CD4-positive, alpha-beta memory T cell (primary cell): ENCODE data around the gene SIRT3. TPM values are rescaled to one million over a fixed set of nuclear protein-coding genes. Genes with fewer than 3 reads are reported as not detected.

Experiments used
- CTCF ChIA-PET: fragments of 350-600 bp; sonication (Branson Sonifier 250); formaldehyde crosslinking; loops from one replicate; lab custom pipeline; 2021; ENCODE audit warnings: inconsistent platforms; ENCODE audit not compliant: partially characterized antibody; lab: Charles Lee
- POLR2A ChIA-PET: fragments of 350-600 bp; sonication (Branson Sonifier 250); formaldehyde crosslinking; loops from one replicate; lab custom pipeline; 2021; ENCODE audit not compliant: partially characterized antibody; lab: Charles Lee
- DNase-seq, 5 donors: peaks; one replicate each; pipeline versions ENCODE4 v3.0.0 to v3.0.0-alpha.2; 2020 to 2022; ENCODE audit warnings: mixed read lengths in 1 of 5
- H3K27ac ChIP-seq: one replicate; pipeline ENCODE4 v1.7.0; 2013; ENCODE audit warnings: low read depth, low read length
- H3K27me3 ChIP-seq: 2 replicates; pipeline ENCODE4 v1.7.0; 2013; ENCODE audit warnings: mild to moderate bottlenecking, low read length, moderate library complexity; ENCODE audit not compliant: insufficient read depth
- H3K36me3 ChIP-seq: 2 replicates; pipeline ENCODE4 v1.7.0; 2013; ENCODE audit warnings: mild to moderate bottlenecking, low read length, moderate library complexity; ENCODE audit not compliant: insufficient read depth
- H3K4me1 ChIP-seq: 2 replicates; pipeline ENCODE4 v1.7.0; 2013; ENCODE audit warnings: mild to moderate bottlenecking, low read length, moderate library complexity; ENCODE audit not compliant: insufficient read depth
- H3K4me3 ChIP-seq, 2 donors: one replicate each; pipeline ENCODE4 v1.7.0; 2013; ENCODE audit warnings: low read length in 2 of 2, mild to moderate bottlenecking in 1 of 2
- H3K9me3 ChIP-seq, 2 donors: one replicate each; pipeline ENCODE4 v1.7.0; 2013; ENCODE audit warnings: low read length in 2 of 2, control low read depth in 1 of 2; ENCODE audit not compliant: control insufficient read depth in 1 of 2
- H3K27ac Mint-ChIP-seq, 7 donors: one replicate each; pipeline ENCODE4 v1.8.0; 2020 to 2021; ENCODE audit warnings: mixed read lengths in 7 of 7, mild to moderate bottlenecking in 6 of 7, inconsistent platforms in 3 of 7, moderate library complexity in 3 of 7
- H3K27me3 Mint-ChIP-seq, 2 donors: one replicate each; pipeline ENCODE4 v1.8.0; 2020 to 2021; ENCODE audit warnings: mixed read lengths in 2 of 2
- H3K36me3 Mint-ChIP-seq, 2 donors: one replicate each; pipeline ENCODE4 v1.8.0; 2020 to 2021; ENCODE audit warnings: mixed read lengths in 2 of 2, inconsistent platforms in 1 of 2, mild to moderate bottlenecking in 1 of 2
- H3K4me1 Mint-ChIP-seq, 4 donors: one replicate each; pipeline ENCODE4 v1.8.0; 2020 to 2021; ENCODE audit warnings: mixed read lengths in 4 of 4, mild to moderate bottlenecking in 1 of 4
- H3K4me3 Mint-ChIP-seq, 8 donors: one replicate each; pipeline ENCODE4 v1.8.0; 2020 to 2021; ENCODE audit warnings: mixed read lengths in 8 of 8, mild to moderate bottlenecking in 7 of 8, moderate library complexity in 6 of 8, inconsistent platforms in 3 of 8
- H3K9me3 Mint-ChIP-seq, 8 donors: one replicate each; pipeline ENCODE4 v1.8.0; 2020 to 2021; ENCODE audit warnings: mixed read lengths in 8 of 8, mild to moderate bottlenecking in 5 of 8, inconsistent platforms in 3 of 8, moderate library complexity in 1 of 8
- intact Hi-C: fragments of 100-400 bp; cut with micrococcal nuclease; formaldehyde crosslinking; loops from one replicate; pipeline ENCODE4 v1.15.1; 2023
- polyA plus RNA-seq, 2 donors: library from polyadenylated mRNA; unstranded; fragments of 300-500 nt; fragmentation: Illumina TruSeq; gene quantifications; one replicate each; pipeline ENCODE4 v1.2.3, GENCODE V29; 2021
- total RNA-seq, 2 experiments: library from RNA; stranded (reverse); gene quantifications; one replicate each; pipeline ENCODE4 v1.2.3, GENCODE V29; 2021

SIRT3 gene
- total and polyA plus RNA-seq, 4 experiments from 2014 or later = 11.2 to 30.7 (median 19.0) TPM

DNA sequence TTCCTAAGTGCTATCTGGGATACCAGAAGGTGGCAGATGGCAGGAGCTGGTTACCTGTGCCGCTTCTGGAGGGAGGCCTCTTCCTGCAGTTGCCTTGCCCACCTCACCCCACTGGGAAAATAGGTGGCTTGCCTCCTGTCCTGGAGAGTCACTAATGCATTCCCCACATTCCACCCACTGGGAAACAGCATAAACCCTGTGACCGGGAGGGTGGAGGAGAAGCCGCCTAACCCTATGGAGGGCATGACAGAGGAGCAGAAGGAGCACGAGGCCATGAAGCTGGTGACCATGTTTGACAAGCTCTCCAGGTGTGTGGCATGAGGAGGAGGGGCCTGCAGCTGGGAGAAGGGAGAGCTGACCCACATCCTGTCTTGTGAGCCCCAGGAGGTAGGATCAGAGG lies 23.0 kb downstream of the SIRT3 start:
- CTCF ChIA-PET = interaction anchor here (1.2 kb wide), 1 partner anchor 24 kb away, joined by 3 read pairs; the partner anchor contains the start of gene PSMD13

DNA sequence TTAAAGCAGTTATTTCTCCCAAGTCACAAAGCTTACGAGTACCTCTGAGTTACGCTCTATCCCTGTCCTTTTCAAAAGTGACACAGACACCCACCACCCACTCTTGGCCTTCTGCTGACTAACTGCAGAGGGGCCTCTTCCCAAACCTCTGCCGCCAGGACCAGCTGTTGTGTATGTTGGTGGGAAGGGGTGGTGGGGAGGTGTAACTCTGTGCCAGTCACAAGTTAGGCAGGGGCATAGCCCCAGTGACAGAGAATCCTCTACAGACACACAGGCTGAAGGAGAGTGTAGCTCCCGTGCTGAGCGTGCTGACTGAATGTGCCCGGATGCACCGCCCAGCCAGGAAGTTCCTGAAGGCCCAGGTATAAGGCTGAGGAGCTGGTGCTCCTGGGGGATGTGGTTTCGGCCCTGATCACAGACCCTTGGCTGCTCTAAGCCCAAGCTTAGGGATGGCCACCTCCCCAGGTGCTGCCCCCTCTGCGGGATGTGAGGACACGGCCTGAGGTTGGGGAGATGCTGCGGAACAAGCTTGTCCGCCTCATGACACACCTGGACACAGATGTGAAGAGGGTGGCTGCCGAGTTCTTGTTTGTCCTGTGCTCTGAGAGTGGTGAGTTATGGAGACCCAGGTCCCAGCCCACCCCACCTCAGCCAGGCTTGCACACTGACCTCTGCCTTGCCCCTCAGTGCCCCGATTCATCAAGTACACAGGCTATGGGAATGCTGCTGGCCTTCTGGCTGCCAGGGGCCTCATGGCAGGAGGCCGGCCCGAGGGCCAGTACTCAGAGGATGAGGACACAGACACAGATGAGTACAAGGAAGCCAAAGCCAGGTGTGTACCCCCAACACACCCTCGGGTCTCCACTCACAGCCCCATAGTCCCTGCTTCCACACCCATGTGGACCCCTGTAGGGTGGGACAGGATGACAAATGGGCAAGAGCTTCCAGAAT lies 23.7 kb downstream of the SIRT3 start:
- H3K27ac Mint-ChIP-seq = peak overlapping the region in 3 of 7 donors; percentile 48 to 77 (median 51)
- H3K36me3 Mint-ChIP-seq = peaks cover 26 to 74% of the 10 kb centered on the region in 2 donors
- Histone ChIP-seq H3K27ac (no peak overlapping the region), H3K36me3 (peaks cover 55% of the 10 kb centered on the region), H3K27me3 (no peaks in the 10 kb centered on the region), H3K4me3 (no peak overlapping the region), H3K9me3 (no peaks in the 10 kb centered on the region), H3K4me1 (peaks cover 19% of the 10 kb centered on the region)
- H3K4me1 Mint-ChIP-seq = peaks cover 2 to 32% (median 18%) of the 10 kb centered on the region in 4 donors
- POLR2A ChIA-PET = interaction anchor here (0.7 to 1.7 kb wide), 6 partner anchors 10 to 204 kb away, joined by 3 to 7 read pairs (median 4); partner anchors contain the start of gene PSMD13
- intact Hi-C loops = no loop called here
- no peak for DNase-seq
- CTCF ChIA-PET = interaction anchor here (0.6 to 1.2 kb wide), 2 partner anchors 25 to 235 kb away, joined by 3 read pairs; partner anchors contain the start of gene PSMD13
- no peak overlapping the region for H3K4me3 Mint-ChIP-seq
- H3K9me3 Mint-ChIP-seq = peaks cover 0 to 3% (median 0%) of the 10 kb centered on the region in 8 donors
- H3K27me3 Mint-ChIP-seq = no peaks in the 10 kb centered on the region

More for the DNA sequence above, 23.0 kb downstream of the SIRT3 start:
- no peak overlapping the region for H3K4me3 ChIP-seq
- H3K27ac Mint-ChIP-seq = peak overlapping the region in 3 of 7 donors; percentile 41 to 85 (median 53)
- H3K36me3 ChIP-seq = peaks cover 55% of the 10 kb centered on the region
- peaks cover 0 to 2% (median 0%) of the 10 kb centered on the region in 8 donors for H3K9me3 Mint-ChIP-seq
- POLR2A ChIA-PET = interaction anchor here (1.3 to 1.7 kb wide), 3 partner anchors 24 to 203 kb away, joined by 3 to 4 read pairs (median 4); partner anchors contain the start of gene PSMD13
- no peaks in the 10 kb centered on the region for H3K9me3 ChIP-seq
- no peaks in the 10 kb centered on the region for H3K27me3 ChIP-seq
- peaks cover 26 to 74% of the 10 kb centered on the region in 2 donors for H3K36me3 Mint-ChIP-seq
- intact Hi-C loops = no loop called here
- H3K27ac ChIP-seq = no peak overlapping the region
- DNase-seq = no peak
- no peaks in the 10 kb centered on the region for H3K27me3 Mint-ChIP-seq
- peaks cover 2 to 29% (median 15%) of the 10 kb centered on the region in 4 donors for H3K4me1 Mint-ChIP-seq
- peak overlapping the region in 1 of 8 donors; percentile 43 for H3K4me3 Mint-ChIP-seq
- H3K4me1 ChIP-seq = peaks cover 19% of the 10 kb centered on the region

DNA sequence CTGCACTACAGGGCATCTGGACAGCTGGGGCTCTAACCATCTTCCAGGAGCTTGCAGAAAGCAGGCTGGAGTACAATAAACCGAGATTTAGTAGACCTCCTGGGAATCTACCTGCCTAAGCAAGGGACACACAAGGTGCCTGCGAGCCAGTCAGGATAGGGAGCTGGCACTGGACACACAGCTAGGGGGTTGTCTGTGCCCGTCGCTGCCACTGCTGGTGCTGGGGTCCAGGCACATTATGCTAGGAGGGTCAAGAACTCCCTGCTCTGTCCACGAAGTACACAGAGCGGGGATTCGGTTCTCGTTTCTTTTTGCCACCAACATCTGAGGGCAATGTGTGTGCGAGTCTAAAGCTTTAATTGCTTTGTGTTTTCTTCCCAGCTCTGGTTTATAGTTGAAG lies 24.4 kb downstream of the SIRT3 start:
- Histone ChIP-seq H3K4me1 (peaks cover 19% of the 10 kb centered on the region), H3K27ac (no peak overlapping the region), H3K36me3 (peaks cover 55% of the 10 kb centered on the region), H3K4me3 (no peak overlapping the region), H3K9me3 (no peaks in the 10 kb centered on the region), H3K27me3 (no peaks in the 10 kb centered on the region)
- H3K27me3 Mint-ChIP-seq = no peaks in the 10 kb centered on the region
- peaks cover 0 to 3% (median 0%) of the 10 kb centered on the region in 8 donors for H3K9me3 Mint-ChIP-seq
- no peak for DNase-seq
- intact Hi-C loops = no loop called here
- peak overlapping the region in 4 of 7 donors; percentile 51 to 79 (median 76) for H3K27ac Mint-ChIP-seq
- POLR2A ChIA-PET = interaction anchor here (0.7 to 1.7 kb wide), 4 partner anchors 11 to 75 kb away, joined by 3 to 7 read pairs (median 4); no protein-coding TSS in a partner anchor
- peak overlapping the region in 2 of 8 donors; percentile 26 to 62 for H3K4me3 Mint-ChIP-seq
- CTCF ChIA-PET = no interaction called here
- peaks cover 2 to 37% (median 20%) of the 10 kb centered on the region in 4 donors for H3K4me1 Mint-ChIP-seq
- H3K36me3 Mint-ChIP-seq = peaks cover 26 to 79% of the 10 kb centered on the region in 2 donors

DNA sequence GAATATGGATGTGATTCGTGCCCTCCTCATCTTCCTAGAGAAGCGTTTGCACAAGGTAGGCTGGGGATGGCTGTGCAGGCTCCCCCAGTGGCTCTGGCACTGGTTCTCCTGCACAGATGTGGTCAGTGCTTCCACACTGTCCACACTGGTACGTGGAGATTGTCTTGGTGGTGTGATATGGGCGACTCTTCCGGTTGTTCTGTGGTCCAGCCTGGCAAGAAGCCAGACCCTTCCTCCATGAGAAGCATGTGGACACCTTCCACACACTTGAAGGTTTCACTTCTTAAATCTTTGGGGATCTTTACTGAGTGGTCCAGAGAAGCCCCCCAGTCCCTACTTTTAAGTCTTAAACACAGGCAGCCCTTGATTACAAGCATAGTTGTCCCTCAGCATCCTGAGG lies 24.8 kb downstream of the SIRT3 start:
- H3K9me3 ChIP-seq = no peaks in the 10 kb centered on the region
- H3K36me3 Mint-ChIP-seq = peaks cover 26 to 82% of the 10 kb centered on the region in 2 donors
- no peaks in the 10 kb centered on the region for H3K27me3 Mint-ChIP-seq
- CTCF ChIA-PET = no interaction called here
- H3K4me3 Mint-ChIP-seq = peak overlapping the region in 6 of 8 donors; percentile 5 to 62 (median 30)
- peaks cover 3 to 41% (median 21%) of the 10 kb centered on the region in 4 donors for H3K4me1 Mint-ChIP-seq
- intact Hi-C loops = no loop called here
- H3K27me3 ChIP-seq = no peaks in the 10 kb centered on the region
- no peak for DNase-seq
- peaks cover 23% of the 10 kb centered on the region for H3K4me1 ChIP-seq
- H3K9me3 Mint-ChIP-seq = peaks cover 0 to 3% (median 0%) of the 10 kb centered on the region in 8 donors
- H3K4me3 ChIP-seq = no peak overlapping the region
- no peak overlapping the region for H3K27ac ChIP-seq
- H3K27ac Mint-ChIP-seq = peak overlapping the region in 5 of 7 donors; percentile 37 to 79 (median 76)
- peaks cover 55% of the 10 kb centered on the region for H3K36me3 ChIP-seq
- POLR2A ChIA-PET = interaction anchor here (1.4 to 1.7 kb wide), 3 partner anchors 11 to 76 kb away, joined by 4 to 7 read pairs (median 5); no protein-coding TSS in a partner anchor

DNA sequence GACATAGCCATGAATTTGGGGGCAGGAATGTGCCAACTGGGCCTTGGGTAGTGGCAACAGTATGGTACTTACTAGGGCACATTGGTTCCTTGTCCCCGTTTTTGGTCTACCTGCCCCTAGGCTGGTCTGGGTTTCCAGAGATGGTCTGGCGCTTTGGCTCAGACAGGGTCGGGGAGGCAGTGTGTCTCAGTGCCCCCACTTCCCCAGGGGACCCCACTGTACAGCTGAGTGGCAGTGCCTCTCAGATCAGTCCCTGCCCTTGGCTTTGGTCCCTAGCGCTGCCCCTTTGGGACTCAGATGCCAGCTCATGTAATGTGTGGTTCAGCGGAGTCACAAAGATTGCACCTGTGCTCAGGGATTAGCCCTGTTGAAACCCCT lies 25.4 kb downstream of the SIRT3 start:
- Mint-ChIP-seq H3K36me3 (peaks cover 26 to 82% of the 10 kb centered on the region in 2 donors), H3K4me3 (peak overlapping the region in 2 of 8 donors; percentile 49 to 62), H3K27ac (peak overlapping the region in 3 of 7 donors; percentile 17 to 77 (median 22)), H3K9me3 (peaks cover 0 to 3% (median 0%) of the 10 kb centered on the region in 8 donors), H3K4me1 (peaks cover 8 to 46% (median 24%) of the 10 kb centered on the region in 4 donors), H3K27me3 (no peaks in the 10 kb centered on the region)
- Histone ChIP-seq H3K9me3 (no peaks in the 10 kb centered on the region), H3K36me3 (peaks cover 56% of the 10 kb centered on the region), H3K27ac (no peak overlapping the region), H3K27me3 (no peaks in the 10 kb centered on the region), H3K4me1 (peaks cover 28% of the 10 kb centered on the region), H3K4me3 (no peak overlapping the region)
- no peak for DNase-seq
- intact Hi-C loops = no loop called here
- ChIA-PET POLR2A (interaction anchor here (5.1 kb wide), 1 partner anchor 78 kb away, joined by 53 read pairs; the partner anchor contains the start of gene PGGHG), CTCF (no interaction called here)

DNA sequence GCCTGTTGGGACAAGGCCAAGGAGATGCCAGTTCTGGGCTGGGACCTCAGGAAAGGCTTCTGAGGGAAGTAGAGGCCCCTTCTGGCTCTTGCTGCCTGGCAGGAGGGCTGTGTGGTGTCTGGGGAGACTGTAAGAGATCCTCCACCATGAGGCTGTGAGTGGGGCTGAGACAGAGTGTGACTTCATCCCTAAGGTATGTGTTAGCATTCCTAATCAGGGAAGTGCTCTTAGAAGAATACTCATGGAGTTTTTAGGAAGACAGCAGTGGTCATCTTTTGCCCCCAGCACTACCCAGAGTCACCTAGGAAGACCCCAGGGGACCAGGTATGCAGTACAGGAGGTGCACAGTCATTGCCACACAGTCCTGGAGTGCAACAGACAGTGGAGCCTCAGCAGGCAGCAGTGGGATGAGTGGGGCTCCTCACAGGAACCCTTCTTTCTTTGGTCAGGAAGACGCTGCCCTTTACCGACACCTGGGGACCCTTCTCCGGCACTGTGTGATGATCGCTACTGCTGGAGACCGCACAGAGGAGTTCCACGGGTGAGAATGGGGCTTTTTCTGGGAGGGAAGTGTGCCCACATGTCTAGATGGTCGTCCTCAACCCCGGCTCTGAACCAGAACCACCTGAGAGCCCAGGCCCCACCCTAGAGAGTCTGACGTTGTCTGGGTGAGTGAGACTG lies 25.9 kb downstream of the SIRT3 start:
- Histone ChIP-seq H3K9me3 (no peaks in the 10 kb centered on the region), H3K4me1 (peaks cover 33% of the 10 kb centered on the region), H3K27me3 (no peaks in the 10 kb centered on the region), H3K36me3 (peaks cover 61% of the 10 kb centered on the region), H3K27ac (peak overlapping the region; percentile 98), H3K4me3 (no peak overlapping the region)
- Mint-ChIP-seq H3K27ac (peak overlapping the region; percentile 27 to 84 (median 74)), H3K36me3 (peaks cover 26 to 77% of the 10 kb centered on the region in 2 donors), H3K9me3 (peaks cover 0 to 3% (median 0%) of the 10 kb centered on the region in 8 donors), H3K4me1 (peaks cover 10 to 51% (median 28%) of the 10 kb centered on the region in 4 donors), H3K4me3 (peak overlapping the region; percentile 43 to 99 (median 63)), H3K27me3 (no peaks in the 10 kb centered on the region)
- ChIA-PET CTCF (no interaction called here), POLR2A (interaction anchor here (0.8 to 5.2 kb wide), 6 partner anchors 17 to 206 kb away, joined by 3 to 144 read pairs (median 23); partner anchors contain the start of genes PGGHG, PSMD13, SIGIRR and SIRT3)
- intact Hi-C loops = no loop called here
- DNase-seq = no peak
